Thyroid gland (tissue), 4 donors: ENCODE data around the gene C1QTNF9B.

Experiments used
- CTCF ChIP-seq, 6 experiments: fragments of 200-600 bp in 3 of 6; fragments of 450-650 bp in 3 of 6; sonication (generic) in 3 of 6; IDR thresholded peaks; one replicate each; pipeline ENCODE4 v1.5.1; 2016 to 2019; ENCODE audit warnings: antibody characterized with exemption in 6 of 6, mild to moderate bottlenecking in 2 of 6, inconsistent platforms in 1 of 6, moderate library complexity in 1 of 6
- POLR2A ChIP-seq, 2 donors: fragments of 450-650 bp; IDR thresholded peaks; one replicate each; pipeline ENCODE4 v1.6.1; 2017; ENCODE audit warnings: antibody characterized with exemption in 2 of 2, mild to moderate bottlenecking in 2 of 2, moderate library complexity in 1 of 2

- no peak for TF ChIP-seq CTCF (IDR thresholded peaks at IDR 0.05)
- TF ChIP-seq POLR2A (IDR thresholded peaks at IDR 0.05): no peak
Measured at GRCh38 chr13:23915308-23915707, 18.0 kb upstream of the C1QTNF9B start.
